GM12878 (cell line): ENCODE data around the gene RHEBL1. TPM values are rescaled to one million over a fixed set of nuclear protein-coding genes. Genes with fewer than 3 reads are reported as not detected.
A peak's percentile ranks its signal among the peaks of the same experiment; 100 is the strongest.

Experiments
- ATF7 ChIP-seq: fragments of 450-650 bp; IDR thresholded peaks from 2 replicates; pipeline ENCODE4 v1.6.1; 2016; ENCODE audit warnings: low read depth, mild to moderate bottlenecking
- CBX5 ChIP-seq: sonication (generic); IDR thresholded peaks from 2 replicates; pipeline ENCODE4 v1.6.1; 2016; ENCODE audit warnings: low read depth, moderate library complexity, mild to moderate bottlenecking, inconsistent platforms
- EP300 ChIP-seq, 2 experiments: fragments of 150-350 bp in 1 of 2; IDR thresholded peaks; 2 replicates each; pipeline ENCODE4 v1.6.1; 2011 to 2012; ENCODE audit warnings: low read depth in 2 of 2, low read length in 2 of 2, borderline replicate concordance in 1 of 2, improper control_type of control experiment in 1 of 2, inconsistent platforms in 1 of 2; ENCODE audit not compliant: control insufficient read depth in 1 of 2
- FOS ChIP-seq: IDR thresholded peaks from 3 replicates; pipeline ENCODE4 v1.6.1; 2011; ENCODE audit warnings: borderline replicate concordance; ENCODE audit not compliant: insufficient read length; ENCODE audit errors: extremely low read depth
- MTA3 ChIP-seq: IDR thresholded peaks from 2 replicates; pipeline ENCODE4 v1.6.1; 2012; ENCODE audit warnings: low read length, inconsistent platforms, borderline replicate concordance
- MXI1 ChIP-seq: fragments of 150-350 bp; IDR thresholded peaks from 2 replicates; pipeline ENCODE4 v1.6.1; 2011; ENCODE audit warnings: low read depth, mild to moderate bottlenecking, inconsistent platforms, low read length, improper control_type of control experiment
- PAX5 ChIP-seq: IDR thresholded peaks from 2 replicates; pipeline ENCODE4 v1.6.1; 2011; ENCODE audit warnings: low read depth, low read length, borderline replicate concordance
- POLR2AphosphoS5 ChIP-seq: IDR thresholded peaks from 2 replicates; pipeline ENCODE4 v1.6.1; 2011; ENCODE audit warnings: mild to moderate bottlenecking, low read length, inconsistent platforms
- RUNX3 ChIP-seq: IDR thresholded peaks from 2 replicates; pipeline ENCODE4 v1.6.1; 2012; ENCODE audit warnings: low read length, inconsistent platforms
- SIN3A ChIP-seq: IDR thresholded peaks from 2 replicates; pipeline ENCODE4 v1.6.1; 2012; ENCODE audit warnings: low read depth, low read length, improper control_type of control experiment
- STAT1 ChIP-seq: fragments of 450-650 bp; conservative IDR thresholded peaks from 2 replicates; pipeline ENCODE4 v1.6.1; 2014; ENCODE audit warnings: antibody characterized with exemption, mild to moderate bottlenecking
- SUPT20H ChIP-seq: IDR thresholded peaks from 2 replicates; pipeline ENCODE4 v1.6.1; 2011; ENCODE audit warnings: low read depth, mild to moderate bottlenecking, low read length, moderate library complexity, borderline replicate concordance; ENCODE audit not compliant: control insufficient read depth
- TARDBP ChIP-seq: IDR thresholded peaks from 2 replicates; pipeline ENCODE4 v1.6.1; 2016; ENCODE audit warnings: borderline replicate concordance
- WRNIP1 ChIP-seq: IDR thresholded peaks from 2 replicates; pipeline ENCODE4 v1.6.1; 2011; ENCODE audit warnings: low read depth, low read length, improper control_type of control experiment, borderline replicate concordance
- polyA plus RNA-seq, 11 experiments: library from polyadenylated mRNA; depleted of rRNA in 4 of 11; unstranded in 6 of 11; stranded (reverse) in 5 of 11; fragments of >200 nt; fragmentation: Nextera tagmentation in 4 of 11; fragmentation: Illumina TruSeq in 1 of 11; extraction: Ambion mirVana in 4 of 11; extraction: Trizol in 1 of 11; gene quantifications; 1 replicate in 1 of 11; 2 replicates in 10 of 11; pipeline versions ENCODE4 v1.2.1 to v1.2.3, GENCODE V29; 2011 to 2016; ENCODE audit warnings: inconsistent platforms in 2 of 11, missing spikeins in 2 of 11, low read depth in 1 of 11
- total RNA-seq, 4 experiments: library from RNA; depleted of rRNA in 3 of 4; stranded (reverse); fragments of >200 nt in 3 of 4; fragmentation: Illumina TruSeq in 1 of 4; extraction: Trizol in 1 of 4; gene quantifications; 2 replicates each; pipeline versions ENCODE4 v1.2.1 to v1.2.3, GENCODE V29; 2013 to 2021
- TF ChIP-seq, protein P1 (sequence below): fragments of 450-650 bp; IDR thresholded peaks from 2 replicates; pipeline ENCODE4 v1.6.1; 2018; ENCODE audit warnings: mild to moderate bottlenecking, low read depth, moderate library complexity; ENCODE audit not compliant: partially characterized antibody
- TF ChIP-seq, protein P2 (sequence below): fragments of 450-650 bp; IDR thresholded peaks from 2 replicates; pipeline ENCODE4 v1.6.1; 2017; ENCODE audit warnings: antibody characterized with exemption, mild to moderate bottlenecking, moderate library complexity
- TF ChIP-seq, protein P3 (sequence below): fragments of 450-650 bp; formaldehyde crosslinking; IDR thresholded peaks from 2 replicates; pipeline ENCODE4 v1.4.0; 2022; ENCODE audit warnings: mild to moderate bottlenecking, moderate library complexity
- TF ChIP-seq, protein P4 (sequence below): IDR thresholded peaks from 2 replicates; pipeline ENCODE4 v1.6.1; 2011; ENCODE audit warnings: mild to moderate bottlenecking, low read depth, low read length, moderate library complexity; ENCODE audit not compliant: insufficient replicate concordance

Gene RHEBL1
- total and polyA plus RNA-seq, 10 of the 15 experiments (the other 5 are each of a cell fraction or from before 2014, with no cell fraction given): 5.9 to 18.7 (median 12.0) TPM

DNA sequence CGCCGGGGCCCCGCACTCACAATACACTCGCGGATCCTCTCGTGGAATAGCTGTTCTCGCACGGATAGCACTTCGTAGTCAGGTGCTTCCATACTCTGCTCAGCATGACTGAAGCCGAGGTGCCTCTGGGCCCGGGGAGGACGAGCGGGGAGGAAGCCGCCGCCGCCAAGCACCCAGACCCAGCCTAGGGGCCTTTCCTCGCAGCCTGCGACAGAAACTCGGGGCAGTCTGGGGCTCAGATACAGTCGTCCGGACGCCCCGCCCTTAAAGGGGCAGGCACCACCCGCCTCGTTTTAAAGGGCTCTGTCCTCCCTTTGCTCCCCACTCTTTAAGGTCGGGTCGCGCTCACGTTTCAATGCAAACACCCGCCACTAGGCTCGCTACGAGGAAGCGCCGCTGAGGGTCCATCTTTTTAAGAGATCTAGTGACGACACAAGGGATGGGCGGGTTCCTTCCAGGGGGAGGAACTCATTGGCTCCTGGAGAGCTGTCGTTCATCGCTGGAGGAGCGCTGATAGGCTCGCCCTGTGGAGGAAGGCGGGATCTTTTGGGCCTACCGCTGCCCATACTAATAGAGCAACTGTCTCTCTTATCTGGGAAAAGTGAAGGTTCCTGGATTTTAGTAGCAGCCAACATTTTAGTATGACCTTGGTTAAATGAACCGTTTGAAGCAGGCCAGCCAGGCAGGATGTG is 40.8 kb upstream of the RHEBL1 start, which contains the start of gene LMBR1L (continued):
- peak; percentile 67 for TF ChIP-seq ATF7
- TF ChIP-seq SIN3A: no peak
- TF ChIP-seq, protein P1, sequence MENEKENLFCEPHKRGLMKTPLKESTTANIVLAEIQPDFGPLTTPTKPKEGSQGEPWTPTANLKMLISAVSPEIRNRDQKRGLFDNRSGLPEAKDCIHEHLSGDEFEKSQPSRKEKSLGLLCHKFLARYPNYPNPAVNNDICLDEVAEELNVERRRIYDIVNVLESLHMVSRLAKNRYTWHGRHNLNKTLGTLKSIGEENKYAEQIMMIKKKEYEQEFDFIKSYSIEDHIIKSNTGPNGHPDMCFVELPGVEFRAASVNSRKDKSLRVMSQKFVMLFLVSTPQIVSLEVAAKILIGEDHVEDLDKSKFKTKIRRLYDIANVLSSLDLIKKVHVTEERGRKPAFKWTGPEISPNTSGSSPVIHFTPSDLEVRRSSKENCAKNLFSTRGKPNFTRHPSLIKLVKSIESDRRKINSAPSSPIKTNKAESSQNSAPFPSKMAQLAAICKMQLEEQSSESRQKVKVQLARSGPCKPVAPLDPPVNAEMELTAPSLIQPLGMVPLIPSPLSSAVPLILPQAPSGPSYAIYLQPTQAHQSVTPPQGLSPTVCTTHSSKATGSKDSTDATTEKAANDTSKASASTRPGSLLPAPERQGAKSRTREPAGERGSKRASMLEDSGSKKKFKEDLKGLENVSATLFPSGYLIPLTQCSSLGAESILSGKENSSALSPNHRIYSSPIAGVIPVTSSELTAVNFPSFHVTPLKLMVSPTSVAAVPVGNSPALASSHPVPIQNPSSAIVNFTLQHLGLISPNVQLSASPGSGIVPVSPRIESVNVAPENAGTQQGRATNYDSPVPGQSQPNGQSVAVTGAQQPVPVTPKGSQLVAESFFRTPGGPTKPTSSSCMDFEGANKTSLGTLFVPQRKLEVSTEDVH: peak; percentile 17
- no peak for TF ChIP-seq CBX5
- TF ChIP-seq, protein P2, sequence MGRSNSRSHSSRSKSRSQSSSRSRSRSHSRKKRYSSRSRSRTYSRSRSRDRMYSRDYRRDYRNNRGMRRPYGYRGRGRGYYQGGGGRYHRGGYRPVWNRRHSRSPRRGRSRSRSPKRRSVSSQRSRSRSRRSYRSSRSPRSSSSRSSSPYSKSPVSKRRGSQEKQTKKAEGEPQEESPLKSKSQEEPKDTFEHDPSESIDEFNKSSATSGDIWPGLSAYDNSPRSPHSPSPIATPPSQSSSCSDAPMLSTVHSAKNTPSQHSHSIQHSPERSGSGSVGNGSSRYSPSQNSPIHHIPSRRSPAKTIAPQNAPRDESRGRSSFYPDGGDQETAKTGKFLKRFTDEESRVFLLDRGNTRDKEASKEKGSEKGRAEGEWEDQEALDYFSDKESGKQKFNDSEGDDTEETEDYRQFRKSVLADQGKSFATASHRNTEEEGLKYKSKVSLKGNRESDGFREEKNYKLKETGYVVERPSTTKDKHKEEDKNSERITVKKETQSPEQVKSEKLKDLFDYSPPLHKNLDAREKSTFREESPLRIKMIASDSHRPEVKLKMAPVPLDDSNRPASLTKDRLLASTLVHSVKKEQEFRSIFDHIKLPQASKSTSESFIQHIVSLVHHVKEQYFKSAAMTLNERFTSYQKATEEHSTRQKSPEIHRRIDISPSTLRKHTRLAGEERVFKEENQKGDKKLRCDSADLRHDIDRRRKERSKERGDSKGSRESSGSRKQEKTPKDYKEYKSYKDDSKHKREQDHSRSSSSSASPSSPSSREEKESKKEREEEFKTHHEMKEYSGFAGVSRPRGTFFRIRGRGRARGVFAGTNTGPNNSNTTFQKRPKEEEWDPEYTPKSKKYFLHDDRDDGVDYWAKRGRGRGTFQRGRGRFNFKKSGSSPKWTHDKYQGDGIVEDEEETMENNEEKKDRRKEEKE: no peak
- peak; percentile 61 for TF ChIP-seq FOS
- TF ChIP-seq RUNX3: no peak
- TF ChIP-seq WRNIP1: no peak
- TF ChIP-seq TARDBP: no peak
- TF ChIP-seq, protein P3, sequence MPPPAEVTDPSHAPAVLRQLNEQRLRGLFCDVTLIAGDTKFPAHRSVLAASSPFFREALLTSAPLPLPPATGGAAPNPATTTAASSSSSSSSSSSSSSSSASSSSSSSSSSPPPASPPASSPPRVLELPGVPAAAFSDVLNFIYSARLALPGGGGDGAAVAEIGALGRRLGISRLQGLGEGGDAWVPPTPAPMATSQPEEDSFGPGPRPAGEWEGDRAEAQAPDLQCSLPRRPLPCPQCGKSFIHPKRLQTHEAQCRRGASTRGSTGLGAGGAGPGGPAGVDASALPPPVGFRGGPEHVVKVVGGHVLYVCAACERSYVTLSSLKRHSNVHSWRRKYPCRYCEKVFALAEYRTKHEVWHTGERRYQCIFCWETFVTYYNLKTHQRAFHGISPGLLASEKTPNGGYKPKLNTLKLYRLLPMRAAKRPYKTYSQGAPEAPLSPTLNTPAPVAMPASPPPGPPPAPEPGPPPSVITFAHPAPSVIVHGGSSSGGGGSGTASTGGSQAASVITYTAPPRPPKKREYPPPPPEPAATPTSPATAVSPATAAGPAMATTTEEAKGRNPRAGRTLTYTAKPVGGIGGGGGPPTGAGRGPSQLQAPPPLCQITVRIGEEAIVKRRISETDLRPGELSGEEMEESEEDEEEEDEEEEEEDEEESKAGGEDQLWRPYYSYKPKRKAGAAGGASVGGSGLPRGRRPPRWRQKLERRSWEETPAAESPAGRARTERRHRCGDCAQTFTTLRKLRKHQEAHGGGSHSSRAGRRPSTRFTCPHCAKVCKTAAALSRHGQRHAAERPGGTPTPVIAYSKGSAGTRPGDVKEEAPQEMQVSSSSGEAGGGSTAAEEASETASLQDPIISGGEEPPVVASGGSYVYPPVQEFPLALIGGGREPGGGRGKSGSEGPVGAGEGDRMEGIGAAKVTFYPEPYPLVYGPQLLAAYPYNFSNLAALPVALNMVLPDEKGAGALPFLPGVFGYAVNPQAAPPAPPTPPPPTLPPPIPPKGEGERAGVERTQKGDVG: no peak
- TF ChIP-seq POLR2AphosphoS5: peak; percentile 82
- TF ChIP-seq MTA3: no peak
- no peak for TF ChIP-seq MXI1
- TF ChIP-seq STAT1: no peak
- TF ChIP-seq SUPT20H: no peak
- no peak for TF ChIP-seq EP300 (IDR thresholded peaks at IDR 0.05; ENCODE audit: borderline replicate concordance in 1 of 2, control insufficient read depth in 1 of 2, low read depth in 2 of 2, low read length in 2 of 2)
- TF ChIP-seq PAX5: 0 out of 2 replicates have a peak, but pooled peaks have one; percentile 9
- TF ChIP-seq, protein P4, sequence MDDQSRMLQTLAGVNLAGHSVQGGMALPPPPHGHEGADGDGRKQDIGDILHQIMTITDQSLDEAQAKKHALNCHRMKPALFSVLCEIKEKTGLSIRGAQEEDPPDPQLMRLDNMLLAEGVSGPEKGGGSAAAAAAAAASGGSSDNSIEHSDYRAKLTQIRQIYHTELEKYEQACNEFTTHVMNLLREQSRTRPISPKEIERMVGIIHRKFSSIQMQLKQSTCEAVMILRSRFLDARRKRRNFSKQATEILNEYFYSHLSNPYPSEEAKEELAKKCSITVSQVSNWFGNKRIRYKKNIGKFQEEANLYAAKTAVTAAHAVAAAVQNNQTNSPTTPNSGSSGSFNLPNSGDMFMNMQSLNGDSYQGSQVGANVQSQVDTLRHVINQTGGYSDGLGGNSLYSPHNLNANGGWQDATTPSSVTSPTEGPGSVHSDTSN: peak; percentile 96
